Astrocyte of the spinal cord (primary cell): ENCODE data around the gene FST.

Experiments
- DNase-seq: peaks from one replicate; pipeline ENCODE4 v3.0.0; 2011; ENCODE audit warnings: low read depth, low spot score
- H3K4me3 ChIP-seq: 2 replicates; pipeline ENCODE4 v1.5.1; 2011; ENCODE audit warnings: low read depth, mild to moderate bottlenecking, low read length, moderate library complexity
- CTCF ChIP-seq: IDR thresholded peaks from 2 replicates; pipeline ENCODE4 v1.5.1; 2012; ENCODE audit warnings: low read depth, mild to moderate bottlenecking, low read length, inconsistent platforms
- in situ Hi-C: cut with HindIII; loops from 2 replicates; pipeline ENCODE4 v1.10.0; 2017; ENCODE audit warnings: low sequenced_read_pairs

The FST gene

GRCh38 chr5:53480416-53481158 lies at the start of gene FST:
Gene FST, plus strand, starts transcription at chr5:53480629. Its CDS starts 163 bp downstream, at chr5:53480792.
- no peak for TF ChIP-seq CTCF
- in situ Hi-C loops: no loop called here
- peak within 1 kb of the TSS; percentile 45 for H3K4me3 ChIP-seq
- no peak for DNase-seq

- in situ Hi-C loops: no loop called here
- no peak for DNase-seq
- TF ChIP-seq CTCF: no peak
- H3K4me3 ChIP-seq: no peak overlapping the region
Measured at GRCh38 chr5:53431665-53432064, 48.8 kb upstream of the FST start.

- no peak for TF ChIP-seq CTCF
- no peak overlapping the region for H3K4me3 ChIP-seq
- in situ Hi-C loops: no loop called here
- DNase-seq: no peak
Measured at GRCh38 chr5:53433026-53433425, 47.4 kb upstream of the FST start.

GRCh38 chr5:53434541-53434940 lies 45.9 kb upstream of the FST start:
- DNase-seq: no peak
- no peak overlapping the region for H3K4me3 ChIP-seq
- no peak for TF ChIP-seq CTCF
- in situ Hi-C loops: no loop called here

- TF ChIP-seq CTCF: no peak
- H3K4me3 ChIP-seq: no peak overlapping the region
- no peak for DNase-seq
- in situ Hi-C loops: no loop called here
Measured at GRCh38 chr5:53436480-53437191, 43.8 kb upstream of the FST start.

- DNase-seq: no peak
- in situ Hi-C loops: no loop called here
- TF ChIP-seq CTCF: no peak
- no peak overlapping the region for H3K4me3 ChIP-seq
Measured at GRCh38 chr5:53438079-53438478, 42.4 kb upstream of the FST start.
